Pancreas (tissue), 10 donors: ENCODE data around the gene LGALS16. TPM values are rescaled to one million over a fixed set of nuclear protein-coding genes. Genes with fewer than 3 reads are reported as not detected.

Experiments used
- ATAC-seq, 4 donors: fragments of 200-7000 bp; cut with Tn5 transposase; one replicate each; pipeline versions ENCODE4 v1.8.0 to v1.9.1; 2020; ENCODE audit warnings: mild to moderate bottlenecking in 4 of 4, moderate library complexity in 4 of 4
- DNase-seq, 6 donors: peaks; one replicate each; pipeline ENCODE4 v3.0.0-alpha.2; 2020
- FAIRE-seq: peaks from 2 replicates; lab custom pipeline; 2012; peaks lifted over from hg19 to GRCh38; lab: Jason Lieb, UNC
- H3K27ac ChIP-seq, 4 donors: fragments of 200-600 bp; sonication (generic); 1 replicate in 3 of 4; 2 replicates in 1 of 4; pipeline versions ENCODE4 v1.5.0 to v1.8.0; 2020
- H3K27me3 ChIP-seq, 4 donors: fragments of 200-600 bp; one replicate each; pipeline ENCODE4 v1.8.0; 2021
- H3K36me3 ChIP-seq, 3 donors: fragments of 200-600 bp; sonication (generic) in 1 of 3; one replicate each; pipeline versions ENCODE4 v1.5.0 to v1.8.0; 2020 to 2021
- H3K4me1 ChIP-seq, 3 donors: fragments of 200-600 bp; one replicate each; pipeline ENCODE4 v1.8.0; 2021
- H3K4me3 ChIP-seq, 4 donors: fragments of 200-600 bp; sonication (generic) in 2 of 4; one replicate each; pipeline versions ENCODE4 v1.5.0 to v1.8.0; 2020 to 2021
- H3K9me3 ChIP-seq, 4 donors: fragments of 200-600 bp; one replicate each; pipeline ENCODE4 v1.8.0; 2021
- WGBS, 2 donors: extraction: QIAGEN DNeasy Blood & Tissue Kit; methylation state at CpG; one replicate each; pipeline ENCODE4 v1.1.7; 2013; 5-methylcytosine and 5-hydroxymethylcytosine counted together
- intact Hi-C, 3 donors: fragments of 100-400 bp; cut with DNase I; formaldehyde crosslinking; loops; one replicate each; pipeline versions ENCODE4 v1.11.1 to v1.14.2; 2022
- polyA plus RNA-seq, 2 donors: library from polyadenylated mRNA; stranded (reverse); fragments of 200-250 nt; gene quantifications; one replicate each; pipeline ENCODE4 v1.2.3, GENCODE V29; 2013
- total RNA-seq, 6 donors: library from RNA; stranded (reverse); fragmentation: NEBNext Ultra II Directional in 4 of 6; extraction: Animal tissue kit (Norgen Biotek cat#: 25700) in 4 of 6; gene quantifications; one replicate each; pipeline versions ENCODE4 v1.2.1 to v1.2.4, GENCODE V29; 2021 to 2023
- TF ChIP-seq, protein P1 (sequence below), 4 donors: fragments of 200-600 bp; sonication (generic) in 3 of 4; IDR thresholded peaks; one replicate each; pipeline versions ENCODE4 v1.5.0 to v1.8.0; 2021; ENCODE audit warnings: antibody characterized with exemption in 4 of 4
- donor health status: healthy with polysubstance abuse.
- donor health status: DM: no; HTN: no; CAD: no; lungs with moderate emphysema.
- donor health status: DM: no; HTN: no; CAD: no.
- donor health status: control.
- donor health status: control.
- donor health status: Bipolar disorder and iron deficiency.
- donor health status: DM: yes; HTN: yes; CAD: no.
- donor health status: DM: no; HTN: no; CAD: no.
- donor health status: DM: no; HTN: no; CAD: no.
- donor health status: DM: yes; HTN: yes; CAD: no.

The LGALS16 gene
- total and polyA plus RNA-seq, 8 donors: not detected

DNA sequence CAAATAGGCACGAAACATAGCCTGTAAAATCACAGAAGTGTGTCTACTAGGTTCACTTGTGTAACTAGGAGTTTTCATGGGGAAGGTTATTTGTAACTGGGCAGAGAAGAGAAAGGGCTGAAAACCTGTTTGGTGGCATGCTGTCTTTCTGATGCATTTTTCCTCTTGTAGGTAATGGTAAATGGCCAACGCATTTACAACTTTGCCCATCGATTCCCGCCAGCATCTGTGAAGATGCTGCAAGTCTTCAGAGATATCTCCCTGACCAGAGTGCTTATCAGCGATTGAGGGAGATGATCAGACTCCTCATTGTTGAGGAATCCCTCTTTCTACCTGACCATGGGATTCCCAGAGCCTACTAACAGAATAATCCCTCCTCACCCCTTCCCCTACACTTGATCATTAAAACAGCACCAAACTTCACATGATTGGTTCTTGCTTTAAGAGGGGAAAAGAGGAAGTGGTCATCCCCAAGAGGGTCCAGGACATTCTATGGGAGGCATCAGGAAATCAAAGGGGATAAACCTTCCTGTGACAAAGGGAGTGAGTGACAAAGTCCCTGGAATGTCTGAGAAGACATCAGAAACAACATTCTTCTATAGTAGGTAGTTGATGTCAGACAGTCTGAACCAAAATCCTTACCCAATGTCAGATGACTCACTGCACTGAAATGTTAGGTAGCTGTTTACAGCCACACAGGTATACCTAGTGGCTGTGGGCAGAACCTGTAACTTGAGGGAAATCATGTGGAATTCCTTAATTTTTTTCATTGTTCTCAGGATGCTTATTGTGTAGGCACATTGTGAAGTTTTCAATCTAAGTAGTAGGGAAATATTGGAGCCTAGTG, 53.5 kb downstream of the LGALS16 start:
- 76 to 86% methylated on average over 5 of the region's 5 CpGs for WGBS, 2 donors
- H3K27me3 ChIP-seq: no peaks in the 10 kb centered on the region

More for the DNA sequence above, 53.5 kb downstream of the LGALS16 start:
- FAIRE-seq (no peak), ATAC-seq (no peak), DNase-seq (no peak)
- H3K4me3 ChIP-seq: no peak overlapping the region
- no peak overlapping the region for H3K27ac ChIP-seq
- intact Hi-C loops: no loop called here
- TF ChIP-seq, protein P1, sequence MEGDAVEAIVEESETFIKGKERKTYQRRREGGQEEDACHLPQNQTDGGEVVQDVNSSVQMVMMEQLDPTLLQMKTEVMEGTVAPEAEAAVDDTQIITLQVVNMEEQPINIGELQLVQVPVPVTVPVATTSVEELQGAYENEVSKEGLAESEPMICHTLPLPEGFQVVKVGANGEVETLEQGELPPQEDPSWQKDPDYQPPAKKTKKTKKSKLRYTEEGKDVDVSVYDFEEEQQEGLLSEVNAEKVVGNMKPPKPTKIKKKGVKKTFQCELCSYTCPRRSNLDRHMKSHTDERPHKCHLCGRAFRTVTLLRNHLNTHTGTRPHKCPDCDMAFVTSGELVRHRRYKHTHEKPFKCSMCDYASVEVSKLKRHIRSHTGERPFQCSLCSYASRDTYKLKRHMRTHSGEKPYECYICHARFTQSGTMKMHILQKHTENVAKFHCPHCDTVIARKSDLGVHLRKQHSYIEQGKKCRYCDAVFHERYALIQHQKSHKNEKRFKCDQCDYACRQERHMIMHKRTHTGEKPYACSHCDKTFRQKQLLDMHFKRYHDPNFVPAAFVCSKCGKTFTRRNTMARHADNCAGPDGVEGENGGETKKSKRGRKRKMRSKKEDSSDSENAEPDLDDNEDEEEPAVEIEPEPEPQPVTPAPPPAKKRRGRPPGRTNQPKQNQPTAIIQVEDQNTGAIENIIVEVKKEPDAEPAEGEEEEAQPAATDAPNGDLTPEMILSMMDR (IDR thresholded peaks at IDR 0.05): no peak
- no peaks in the 10 kb centered on the region for H3K9me3 ChIP-seq
- H3K4me1 ChIP-seq: no peaks in the 10 kb centered on the region
- H3K36me3 ChIP-seq: no peaks in the 10 kb centered on the region

Other genes starting within 250 kb of the LGALS16 start
- 10 to 100 TPM; 20.2 to 45.6 (median 31.9) TPM for gene ZFP36, start 249.1 kb upstream of the LGALS16 start, total RNA-seq
- gene ZFP36, start 249.1 kb upstream of the LGALS16 start, polyA plus RNA-seq: 100 to 1,000 TPM; 104 to 151 TPM
- gene PLEKHG2, start 243.2 kb upstream of the LGALS16 start, total RNA-seq: 10 to 100 TPM in 1 of 6 donors, 1 to 10 TPM in 5; 3.1 to 15.0 (median 7.8) TPM
- 10 to 100 TPM in 1 of 2 donors, 1 to 10 TPM in 1; 6.8 to 12.8 TPM for gene PLEKHG2, start 243.2 kb upstream of the LGALS16 start, polyA plus RNA-seq
- 1,000 to 10,000 TPM in 5 of 6 donors, 100 to 1,000 TPM in 1; 920 to 1,759 (median 1,167) TPM for gene RPS16, start 220.0 kb upstream of the LGALS16 start, total RNA-seq
- gene RPS16, start 220.0 kb upstream of the LGALS16 start, polyA plus RNA-seq: 1,000 to 10,000 TPM; 1,276 to 1,384 TPM
- 10 to 100 TPM; 49.3 to 69.6 (median 54.0) TPM for gene SUPT5H, start 210.3 kb upstream of the LGALS16 start, total RNA-seq
- gene SUPT5H, start 210.3 kb upstream of the LGALS16 start, polyA plus RNA-seq: 100 to 1,000 TPM; 172 to 229 TPM
- 10 to 100 TPM; 15.2 to 27.5 (median 21.3) TPM for gene TIMM50, start 175.1 kb upstream of the LGALS16 start, total RNA-seq
- 10 to 100 TPM; 38.6 to 40.4 TPM for gene TIMM50, start 175.1 kb upstream of the LGALS16 start, polyA plus RNA-seq
- gene DLL3, start 157.0 kb upstream of the LGALS16 start, total RNA-seq: under 1 TPM in 1 of 6 donors, not detected in 5; 0.13 TPM
- gene DLL3, start 157.0 kb upstream of the LGALS16 start, polyA plus RNA-seq: under 1 TPM in 1 of 2 donors, not detected in 1; 0.14 TPM
- gene SELENOV, start 140.8 kb upstream of the LGALS16 start, total RNA-seq: not detected
- not detected for gene SELENOV, start 140.8 kb upstream of the LGALS16 start, polyA plus RNA-seq
- 1 to 10 TPM in 1 of 6 donors, under 1 TPM in 5; 0.63 to 1.1 (median 0.80) TPM for gene EID2B, start 123.1 kb upstream of the LGALS16 start, total RNA-seq
- gene EID2B, start 123.1 kb upstream of the LGALS16 start, polyA plus RNA-seq: 1 to 10 TPM; 1.3 to 3.9 TPM
- 1 to 10 TPM; 3.3 to 7.5 (median 5.2) TPM for gene EID2, start 115.8 kb upstream of the LGALS16 start, total RNA-seq
- gene EID2, start 115.8 kb upstream of the LGALS16 start, polyA plus RNA-seq: 10 to 100 TPM in 1 of 2 donors, 1 to 10 TPM in 1; 6.7 to 10.8 TPM
- gene LGALS13, start 53.4 kb upstream of the LGALS16 start, total RNA-seq: not detected
- gene LGALS13, start 53.4 kb upstream of the LGALS16 start, polyA plus RNA-seq: not detected
- not detected for gene LGALS14, start 48.6 kb downstream of the LGALS16 start, total RNA-seq
- not detected for gene LGALS14, start 48.6 kb downstream of the LGALS16 start, polyA plus RNA-seq
- gene CLC, start 82.1 kb downstream of the LGALS16 start, total RNA-seq: 1 to 10 TPM in 1 of 6 donors, under 1 TPM in 1, not detected in 4; 0.47 to 1.4 TPM
- not detected for gene CLC, start 82.1 kb downstream of the LGALS16 start, polyA plus RNA-seq
- gene LEUTX, start 122.9 kb downstream of the LGALS16 start, total RNA-seq: not detected
- gene LEUTX, start 122.9 kb downstream of the LGALS16 start, polyA plus RNA-seq: not detected
- 10 to 100 TPM in 1 of 6 donors, 1 to 10 TPM in 5; 6.2 to 14.1 (median 7.5) TPM for gene DYRK1B, start 178.2 kb downstream of the LGALS16 start, total RNA-seq
- gene DYRK1B, start 178.2 kb downstream of the LGALS16 start, polyA plus RNA-seq: 10 to 100 TPM; 12.8 to 20.6 TPM
- 100 to 1,000 TPM in 5 of 6 donors, 10 to 100 TPM in 1; 86.4 to 166 (median 109) TPM for gene FBL, start 190.5 kb downstream of the LGALS16 start, total RNA-seq
- gene FBL, start 190.5 kb downstream of the LGALS16 start, polyA plus RNA-seq: 100 to 1,000 TPM in 1 of 2 donors, 10 to 100 TPM in 1; 96.4 to 131 TPM